ENCODE results near the gene TBX5.

GRCh38 chr12:114396869-114397719, 8.8 kb downstream of the TBX5 start:
- no peak for TF ChIP-seq CTCF (conservative IDR thresholded peaks at IDR 0.05; ENCODE audit: low read depth, low read length)
- no peak for TF ChIP-seq SMC3 (IDR thresholded peaks at IDR 0.05; ENCODE audit: low read depth, low read length)
- no peak for TF ChIP-seq ELK1 (IDR thresholded peaks at IDR 0.05; ENCODE audit: borderline replicate concordance, low read depth, low read length)
- TF ChIP-seq POLR2A (IDR thresholded peaks at IDR 0.05; ENCODE audit: low read depth, low read length) = no peak
- TF ChIP-seq RAD21 (IDR thresholded peaks at IDR 0.05; ENCODE audit: low read length) = no peak
